ENCODE data around the gene KLHDC2. TPM values are rescaled to one million over a fixed set of nuclear protein-coding genes. Genes with fewer than 3 reads are reported as not detected.
"Not testable (repeated sequence)": the region's sequence is repeated elsewhere in the genome, so short reads cannot be mapped to it uniquely, and the experiment has no call there.

Gene KLHDC2
- polyA plus RNA-seq, 10 donors = 64.3 to 76.7 (median 70.4) TPM

GRCh38 chr14:49771691-49772090 is 3.7 kb downstream of the KLHDC2 start:
- not testable (repeated sequence) for DNase-seq

GRCh38 chr14:49774106-49774505 is 6.2 kb downstream of the KLHDC2 start:
- DNase-seq = no peak

- DNase-seq = no peak
Measured at GRCh38 chr14:49778421-49778820, 10.5 kb downstream of the KLHDC2 start.

GRCh38 chr14:49781040-49781439 is 13.1 kb downstream of the KLHDC2 start:
- not testable (repeated sequence) for DNase-seq

- no peak for DNase-seq
Measured at GRCh38 chr14:49783394-49784014, 15.6 kb downstream of the KLHDC2 start.

- no peak for DNase-seq
Measured at GRCh38 chr14:49786315-49786714, 18.4 kb downstream of the KLHDC2 start.

- DNase-seq = no peak
Measured at GRCh38 chr14:49792618-49793017, 24.7 kb downstream of the KLHDC2 start.

- no peak for DNase-seq
Measured at GRCh38 chr14:49796025-49796424, 28.1 kb downstream of the KLHDC2 start.

GRCh38 chr14:49808780-49809179 is 40.8 kb downstream of the KLHDC2 start:
- no peak for DNase-seq

- DNase-seq = not testable (repeated sequence)
Measured at GRCh38 chr14:49816118-49816517, 48.2 kb downstream of the KLHDC2 start.

- no peak for DNase-seq
Measured at GRCh38 chr14:49816844-49817243, 48.9 kb downstream of the KLHDC2 start.

- DNase-seq = no peak
Measured at GRCh38 chr14:49820176-49820575, 52.2 kb downstream of the KLHDC2 start.

GRCh38 chr14:49828640-49829039 is 60.7 kb downstream of the KLHDC2 start:
- DNase-seq = no peak

Other genes with a start within 250 kb of the KLHDC2 start
- 1,000 to 10,000 TPM; 1,746 to 2,419 (median 2,026) TPM for gene RPS29, start 181.8 kb upstream of the KLHDC2 start, polyA plus RNA-seq (ENCODE audit: insufficient read length in 10 of 10)
- gene LRR1, start 169.2 kb upstream of the KLHDC2 start, polyA plus RNA-seq (ENCODE audit: insufficient read length in 10 of 10) = 10 to 100 TPM in 5 of 10 donors, 1 to 10 TPM in 5; 5.7 to 11.8 (median 9.7) TPM
- 100 to 1,000 TPM; 148 to 232 (median 175) TPM for gene RPL36AL, start 147.5 kb upstream of the KLHDC2 start, polyA plus RNA-seq (ENCODE audit: insufficient read length in 10 of 10)
- 10 to 100 TPM in 8 of 10 donors, 1 to 10 TPM in 2; 7.6 to 31.5 (median 13.1) TPM for gene MGAT2, start 147.4 kb upstream of the KLHDC2 start, polyA plus RNA-seq (ENCODE audit: insufficient read length in 10 of 10)
- gene DNAAF2, start 132.9 kb upstream of the KLHDC2 start, polyA plus RNA-seq (ENCODE audit: insufficient read length in 10 of 10) = 1 to 10 TPM; 7.2 to 9.8 (median 7.8) TPM
- gene POLE2, start 79.9 kb upstream of the KLHDC2 start, polyA plus RNA-seq (ENCODE audit: insufficient read length in 10 of 10) = 10 to 100 TPM in 4 of 10 donors, 1 to 10 TPM in 6; 4.3 to 14.8 (median 8.5) TPM
- 1 to 10 TPM; 3.2 to 7.7 (median 4.7) TPM for gene KLHDC1, start 75.0 kb upstream of the KLHDC2 start, polyA plus RNA-seq (ENCODE audit: insufficient read length in 10 of 10)
- 10 to 100 TPM; 37.4 to 61.2 (median 51.9) TPM for gene NEMF, start 84.6 kb downstream of the KLHDC2 start, polyA plus RNA-seq (ENCODE audit: insufficient read length in 10 of 10)
- 10 to 100 TPM; 30.7 to 46.7 (median 35.7) TPM for gene ARF6, start 124.9 kb downstream of the KLHDC2 start, polyA plus RNA-seq (ENCODE audit: insufficient read length in 10 of 10)

Data from muscle of back (tissue), 11 donors.